ENCODE measurements around the gene MAP2K3. TPM values are rescaled to one million over a fixed set of nuclear protein-coding genes. Genes with fewer than 3 reads are reported as not detected.
"Not testable (repeated sequence)": the region's sequence is repeated elsewhere in the genome, so short reads cannot be mapped to it uniquely, and the experiment has no call there.

MAP2K3 gene
- total and polyA plus RNA-seq, 2 donors (not counting 3 experiments of a cell fraction or from before 2014, with no cell fraction given), result 15.3 to 36.3 TPM

DNA sequence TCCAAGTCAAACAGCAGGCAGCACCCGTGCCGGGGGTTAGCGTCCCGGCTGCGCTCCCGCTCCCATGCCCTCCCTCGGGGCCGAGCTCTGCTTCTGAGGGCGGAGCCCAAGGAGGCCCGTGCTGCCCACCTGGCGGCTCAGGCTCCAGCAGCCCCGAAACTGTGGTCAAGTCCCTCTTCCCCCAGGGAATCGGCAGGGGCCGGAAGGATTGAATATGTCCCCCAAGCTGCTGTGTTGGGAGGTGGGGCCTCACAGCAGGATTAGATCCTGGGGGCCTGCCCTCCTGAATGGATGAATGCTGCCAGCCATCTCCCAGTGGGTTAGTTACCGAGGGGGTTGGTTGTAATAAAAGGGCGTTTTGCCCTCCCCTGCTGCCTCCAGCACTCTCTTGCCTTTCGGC lies 33.9 kb downstream of the MAP2K3 start:
- dilution Hi-C loops (cut with MboI; ENCODE audit: extremely low pct_ligation_motif_present, low sequenced_read_pairs) (no loop called here), intact Hi-C loops (cut with micrococcal nuclease) (no loop called here)
- no peak for FAIRE-seq
- peaks cover 0 to under 1% of the 10 kb centered on the region in 2 experiments for H3K27me3 ChIP-seq (ENCODE audit: control insufficient read depth in 2 of 2, insufficient read depth in 2 of 2, low read length in 2 of 2)
- no peaks in the 10 kb centered on the region for H3K4me1 ChIP-seq (ENCODE audit: control insufficient read depth, extremely low read depth, insufficient read depth, low read length)
- no peaks in the 10 kb centered on the region for H3K79me2 ChIP-seq (ENCODE audit: control insufficient read depth, insufficient read depth, low read length)
- H4K20me1 ChIP-seq (replicated peaks; ENCODE audit: control insufficient read depth, extremely low read depth, insufficient read depth, low read length), result no peaks in the 10 kb centered on the region
- TF ChIP-seq EZH2 (IDR thresholded peaks at IDR 0.05; ENCODE audit: borderline replicate concordance, low read depth, low read length, severe bottlenecking) (no peak), POLR2A (IDR thresholded peaks at IDR 0.05; ENCODE audit: low read depth, low read length) (no peak), MYC (IDR thresholded peaks at IDR 0.05; ENCODE audit: low read depth, low read length) (no peak), JUN (IDR thresholded peaks at IDR 0.05; ENCODE audit: borderline replicate concordance, insufficient read depth, insufficient read length, low read depth) (no peak), FOS (IDR thresholded peaks at IDR 0.05; ENCODE audit: borderline replicate concordance, insufficient read depth, low read length) (no peak), POLR2AphosphoS5 (IDR thresholded peaks at IDR 0.05; ENCODE audit: insufficient read depth, low read depth, low read length) (no peak), GATA2 (IDR thresholded peaks at IDR 0.05; ENCODE audit: insufficient read depth, insufficient read length, low read depth, low read length) (no peak)
- TF ChIP-seq, protein P1, sequence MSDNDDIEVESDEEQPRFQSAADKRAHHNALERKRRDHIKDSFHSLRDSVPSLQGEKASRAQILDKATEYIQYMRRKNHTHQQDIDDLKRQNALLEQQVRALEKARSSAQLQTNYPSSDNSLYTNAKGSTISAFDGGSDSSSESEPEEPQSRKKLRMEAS (IDR thresholded peaks at IDR 0.05; ENCODE audit: insufficient read depth, insufficient read length), result no peak
- TF ChIP-seq, protein P2, sequence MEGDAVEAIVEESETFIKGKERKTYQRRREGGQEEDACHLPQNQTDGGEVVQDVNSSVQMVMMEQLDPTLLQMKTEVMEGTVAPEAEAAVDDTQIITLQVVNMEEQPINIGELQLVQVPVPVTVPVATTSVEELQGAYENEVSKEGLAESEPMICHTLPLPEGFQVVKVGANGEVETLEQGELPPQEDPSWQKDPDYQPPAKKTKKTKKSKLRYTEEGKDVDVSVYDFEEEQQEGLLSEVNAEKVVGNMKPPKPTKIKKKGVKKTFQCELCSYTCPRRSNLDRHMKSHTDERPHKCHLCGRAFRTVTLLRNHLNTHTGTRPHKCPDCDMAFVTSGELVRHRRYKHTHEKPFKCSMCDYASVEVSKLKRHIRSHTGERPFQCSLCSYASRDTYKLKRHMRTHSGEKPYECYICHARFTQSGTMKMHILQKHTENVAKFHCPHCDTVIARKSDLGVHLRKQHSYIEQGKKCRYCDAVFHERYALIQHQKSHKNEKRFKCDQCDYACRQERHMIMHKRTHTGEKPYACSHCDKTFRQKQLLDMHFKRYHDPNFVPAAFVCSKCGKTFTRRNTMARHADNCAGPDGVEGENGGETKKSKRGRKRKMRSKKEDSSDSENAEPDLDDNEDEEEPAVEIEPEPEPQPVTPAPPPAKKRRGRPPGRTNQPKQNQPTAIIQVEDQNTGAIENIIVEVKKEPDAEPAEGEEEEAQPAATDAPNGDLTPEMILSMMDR (IDR thresholded peaks at IDR 0.05; ENCODE audit: extremely low read depth in 1 of 2, insufficient read depth in 1 of 2, low read depth in 1 of 2, low read length in 2 of 2), result no peak
- no peak overlapping the region for H3K4me2 ChIP-seq (ENCODE audit: insufficient read depth, low read length)
- no TSS peak for BruUV-seq (replicated peaks)
- ChIA-PET POLR2A (interaction anchor here (0.6 kb wide), 1 partner anchor 227 kb away, joined by 3 read pairs; no protein-coding TSS in a partner anchor), CTCF (interaction anchor here (1.0 kb wide), 1 partner anchor 193 kb away, joined by 3 read pairs; no protein-coding TSS in a partner anchor)
- no peak for DNase-seq (ENCODE audit: low read depth, low spot score)
- no peak overlapping the region for H3K27ac ChIP-seq (ENCODE audit: insufficient read depth, low read depth, low read length)
- peaks cover 0 to 2% of the 10 kb centered on the region in 2 experiments for H3K36me3 ChIP-seq (ENCODE audit: control insufficient read depth in 2 of 2, extremely low read depth in 1 of 2, insufficient read depth in 2 of 2, low read length in 2 of 2)
- no peak overlapping the region for H3K9ac ChIP-seq (replicated peaks; ENCODE audit: extremely low read depth, insufficient read depth, low read length)
- H3K9me3 ChIP-seq (replicated peaks; ENCODE audit: control insufficient read depth, insufficient read depth, low read length), result no peaks in the 10 kb centered on the region
- H3K9me1 ChIP-seq (replicated peaks; ENCODE audit: control insufficient read depth, extremely low read depth, insufficient read depth, low read length), result no peaks in the 10 kb centered on the region
- H3K4me3 ChIP-seq (replicated peaks in 1 of 3; ENCODE audit: insufficient read depth in 1 of 3, low read depth in 1 of 3, low read length in 3 of 3), result no peak overlapping the region
- H2AFZ ChIP-seq (ENCODE audit: low read depth, low read length), result no peak overlapping the region

DNA sequence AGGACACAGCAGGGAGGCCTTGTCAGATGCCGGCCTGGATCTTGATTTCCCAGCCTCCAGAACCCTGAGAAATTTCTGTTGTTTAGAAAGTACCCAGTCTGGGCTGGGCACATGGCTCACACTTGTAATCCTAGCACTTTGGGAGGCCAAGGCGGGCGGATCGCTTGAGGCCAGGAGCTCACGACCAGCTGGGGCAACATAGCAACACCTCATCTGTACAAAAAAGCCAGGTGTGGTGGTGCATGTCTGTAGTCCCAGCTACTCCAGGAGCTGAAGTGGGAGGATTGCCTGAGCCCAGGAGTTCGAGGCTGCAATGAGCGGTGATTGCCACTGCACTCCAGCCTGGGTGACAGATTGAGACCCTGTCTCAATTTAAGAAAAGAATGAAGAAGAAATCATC lies 34.3 kb downstream of the MAP2K3 start:
- BruUV-seq (replicated peaks); H3K27me3 ChIP-seq (ENCODE audit: control insufficient read depth in 2 of 2, insufficient read depth in 2 of 2, low read length in 2 of 2); H3K79me2 ChIP-seq (ENCODE audit: control insufficient read depth, insufficient read depth, low read length); FAIRE-seq; H3K4me3 ChIP-seq (replicated peaks in 1 of 3; ENCODE audit: insufficient read depth in 1 of 3, low read depth in 1 of 3, low read length in 3 of 3); H3K9ac ChIP-seq (replicated peaks; ENCODE audit: extremely low read depth, insufficient read depth, low read length); H3K9me3 ChIP-seq (replicated peaks; ENCODE audit: control insufficient read depth, insufficient read depth, low read length); DNase-seq (ENCODE audit: low read depth, low spot score); dilution Hi-C loops (cut with MboI; ENCODE audit: extremely low pct_ligation_motif_present, low sequenced_read_pairs); H4K20me1 ChIP-seq (replicated peaks; ENCODE audit: control insufficient read depth, extremely low read depth, insufficient read depth, low read length); H3K4me2 ChIP-seq (ENCODE audit: insufficient read depth, low read length); H3K36me3 ChIP-seq (ENCODE audit: control insufficient read depth in 2 of 2, extremely low read depth in 1 of 2, insufficient read depth in 2 of 2, low read length in 2 of 2); H2AFZ ChIP-seq (ENCODE audit: low read depth, low read length); POLR2A ChIA-PET; intact Hi-C loops (cut with micrococcal nuclease); H3K9me1 ChIP-seq (replicated peaks; ENCODE audit: control insufficient read depth, extremely low read depth, insufficient read depth, low read length); H3K4me1 ChIP-seq (ENCODE audit: control insufficient read depth, extremely low read depth, insufficient read depth, low read length); H3K27ac ChIP-seq (ENCODE audit: insufficient read depth, low read depth, low read length): not testable (repeated sequence)
- CTCF ChIA-PET, result interaction anchor here (1.0 kb wide), 1 partner anchor 194 kb away, joined by 3 read pairs; no protein-coding TSS in a partner anchor

DNA sequence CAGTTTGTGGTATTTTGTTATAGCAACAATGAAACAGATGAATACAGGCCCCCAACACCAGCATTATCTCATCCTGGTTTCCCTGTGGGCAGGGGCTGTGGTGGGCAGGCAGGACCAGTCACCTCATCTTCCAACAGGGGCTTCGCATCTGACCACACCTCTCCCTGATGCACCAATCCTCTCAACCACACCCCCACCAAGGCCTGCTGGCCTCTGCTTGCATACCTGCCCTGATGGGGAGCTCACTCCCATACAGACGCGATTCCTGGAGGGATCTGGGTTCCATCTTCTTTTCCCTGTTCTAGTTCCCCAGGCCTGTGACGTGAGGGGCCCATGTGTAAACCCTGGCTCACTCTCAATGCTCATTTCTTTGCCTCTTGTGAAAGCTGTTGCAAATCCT lies 34.7 kb downstream of the MAP2K3 start:
- H3K36me3 ChIP-seq (ENCODE audit: control insufficient read depth in 2 of 2, extremely low read depth in 1 of 2, insufficient read depth in 2 of 2, low read length in 2 of 2); DNase-seq (ENCODE audit: low read depth, low spot score); POLR2A ChIA-PET; H2AFZ ChIP-seq (ENCODE audit: low read depth, low read length); H3K27ac ChIP-seq (ENCODE audit: insufficient read depth, low read depth, low read length); dilution Hi-C loops (cut with MboI; ENCODE audit: extremely low pct_ligation_motif_present, low sequenced_read_pairs); H3K4me3 ChIP-seq (replicated peaks in 1 of 3; ENCODE audit: insufficient read depth in 1 of 3, low read depth in 1 of 3, low read length in 3 of 3); H3K4me2 ChIP-seq (ENCODE audit: insufficient read depth, low read length); intact Hi-C loops (cut with micrococcal nuclease); BruUV-seq (replicated peaks); H3K4me1 ChIP-seq (ENCODE audit: control insufficient read depth, extremely low read depth, insufficient read depth, low read length); H3K9ac ChIP-seq (replicated peaks; ENCODE audit: extremely low read depth, insufficient read depth, low read length); H3K27me3 ChIP-seq (ENCODE audit: control insufficient read depth in 2 of 2, insufficient read depth in 2 of 2, low read length in 2 of 2); H4K20me1 ChIP-seq (replicated peaks; ENCODE audit: control insufficient read depth, extremely low read depth, insufficient read depth, low read length); H3K9me1 ChIP-seq (replicated peaks; ENCODE audit: control insufficient read depth, extremely low read depth, insufficient read depth, low read length); FAIRE-seq; H3K9me3 ChIP-seq (replicated peaks; ENCODE audit: control insufficient read depth, insufficient read depth, low read length); H3K79me2 ChIP-seq (ENCODE audit: control insufficient read depth, insufficient read depth, low read length): not testable (repeated sequence)
- CTCF ChIA-PET, result interaction anchor here (1.0 kb wide), 1 partner anchor 194 kb away, joined by 3 read pairs; no protein-coding TSS in a partner anchor

Data from endothelial cell of umbilical vein (primary cell).